GM19023 (cell line): Measurements from ENCODE around the gene IQSEC3.
"Not testable (repeated sequence)": the region's sequence is repeated elsewhere in the genome, so short reads cannot be mapped to it uniquely, and the experiment has no call there.

Experiments used
- ATAC-seq: cut with Tn5 transposase; IDR thresholded peaks from one replicate; pipeline ENCODE4 v1.9.1; 2021; ENCODE audit warnings: mild to moderate bottlenecking, moderate library complexity; ENCODE audit not compliant: unreplicated experiment

The IQSEC3 gene

DNA sequence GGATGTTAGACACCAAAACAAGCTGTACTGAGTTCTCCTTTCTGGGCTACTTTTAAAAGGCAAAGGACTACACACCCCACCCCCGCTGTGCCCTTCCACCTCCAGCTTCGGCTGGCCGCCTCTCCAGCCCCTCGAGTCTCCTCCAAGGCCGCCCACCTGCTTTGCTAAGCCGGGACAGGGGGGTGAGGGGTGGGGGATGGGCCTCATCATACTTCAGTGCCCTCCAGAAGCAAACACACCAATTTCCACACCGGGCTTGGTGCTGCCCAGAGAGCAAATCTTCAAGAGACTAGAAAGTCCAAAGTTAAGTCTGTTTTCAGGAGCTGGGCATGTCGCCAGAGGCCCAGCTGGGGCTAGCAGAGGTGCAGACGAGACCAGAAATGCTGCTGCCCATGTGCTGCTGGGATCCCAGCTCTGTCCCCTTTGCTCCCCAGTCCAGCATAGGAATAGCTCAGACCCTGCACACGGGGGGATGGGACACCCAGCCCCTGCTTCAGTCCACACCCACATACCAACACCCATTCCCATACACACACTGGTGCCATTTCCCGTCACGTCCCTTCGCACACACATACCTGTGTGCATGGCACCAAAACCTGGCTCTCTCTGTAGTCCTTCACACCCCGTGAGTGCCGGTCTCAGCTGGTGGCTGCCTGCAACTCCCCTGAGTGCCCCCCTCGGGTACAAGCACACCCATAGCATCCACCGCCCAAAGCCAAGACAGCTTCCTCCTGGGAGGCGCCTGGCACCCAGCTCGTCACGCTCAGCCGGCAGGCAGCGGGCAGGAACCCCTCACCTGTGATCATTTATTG lies 146.4 kb downstream of the IQSEC3 start:
- no peak for ATAC-seq

DNA sequence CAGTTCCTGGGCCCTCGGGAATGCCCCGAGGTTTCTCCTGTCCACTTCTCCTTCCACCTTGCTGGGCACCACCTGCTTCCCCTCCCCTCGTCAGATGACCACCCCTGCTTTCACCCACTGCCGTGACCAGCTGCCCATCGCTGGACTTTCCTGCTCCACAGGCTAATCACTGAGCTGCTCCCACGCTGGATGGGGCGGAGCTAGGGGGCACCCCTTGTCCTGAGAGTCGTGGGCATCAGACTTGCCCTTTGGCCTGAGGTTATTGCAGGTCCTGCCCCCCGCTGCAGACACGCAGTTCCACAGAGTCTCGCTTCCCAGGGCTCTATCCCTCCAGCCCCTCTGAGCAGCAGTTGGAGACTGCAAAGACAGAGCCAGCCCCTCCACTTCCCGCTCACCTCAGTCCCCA lies 147.0 kb downstream of the IQSEC3 start:
- ATAC-seq, result no peak

- ATAC-seq, result no peak
Observed at GRCh38 chr12:214003-214741, 147.6 kb downstream of the IQSEC3 start, which contains the start of gene SLC6A12. TSS of gene SLC6A12 (minus strand) at chr12:214157. CDS start at chr12:209986, 4,171 bp downstream.

- no peak for ATAC-seq
Observed at GRCh38 chr12:215116-215515, 148.5 kb downstream of the IQSEC3 start.

DNA sequence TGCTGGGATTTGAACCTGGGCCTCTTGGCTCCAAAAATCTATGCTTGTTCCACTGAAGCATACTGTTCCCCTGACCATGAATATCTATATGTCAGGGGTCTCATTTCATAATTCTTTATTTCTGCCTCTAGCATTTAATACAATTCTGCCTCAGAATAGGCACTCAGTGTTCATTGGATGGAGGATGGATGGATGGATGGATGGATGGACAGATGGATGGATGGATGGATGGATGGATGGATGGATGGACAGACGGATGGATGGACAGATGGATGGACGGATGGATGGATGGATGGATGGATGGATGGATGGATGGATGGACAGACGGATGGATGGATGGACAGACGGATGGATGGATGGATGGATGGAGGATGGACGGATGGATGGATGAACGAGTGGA lies 150.5 kb downstream of the IQSEC3 start:
- not testable (repeated sequence) for ATAC-seq

GRCh38 chr12:218221-218620 lies 151.7 kb downstream of the IQSEC3 start:
- ATAC-seq, result no peak

GRCh38 chr12:218728-219590 lies 152.4 kb downstream of the IQSEC3 start:
- no peak for ATAC-seq

DNA sequence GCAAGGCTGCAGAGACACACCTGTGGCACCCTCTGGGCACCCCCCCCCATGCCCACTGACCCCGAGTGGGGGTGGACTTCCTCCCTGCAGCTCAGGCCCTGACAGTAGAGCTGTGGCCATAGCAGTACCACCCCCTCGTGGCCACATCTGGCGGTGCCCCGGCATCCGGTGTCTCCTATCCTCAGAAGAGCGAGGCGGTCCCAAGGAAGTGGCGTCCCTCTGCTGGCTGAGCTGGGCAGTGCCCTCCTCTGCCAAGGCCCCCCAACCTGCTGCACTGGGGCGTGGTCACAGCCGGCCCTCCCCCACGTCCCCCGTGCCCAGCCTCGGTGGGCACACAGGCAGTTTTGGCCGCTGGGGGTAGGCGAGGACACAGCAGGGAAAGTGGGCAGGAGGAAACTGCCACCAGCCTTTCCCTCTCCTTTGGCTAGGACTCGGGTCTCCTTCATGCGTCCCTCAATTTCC lies 153.4 kb downstream of the IQSEC3 start:
- peak; percentile 62 for ATAC-seq

GRCh38 chr12:220491-220890 lies 153.9 kb downstream of the IQSEC3 start:
- ATAC-seq, result no peak

GRCh38 chr12:220946-221550 lies 154.5 kb downstream of the IQSEC3 start:
- ATAC-seq, result no peak

GRCh38 chr12:221736-222135 lies 155.2 kb downstream of the IQSEC3 start:
- ATAC-seq, result no peak

- no peak for ATAC-seq
Observed at GRCh38 chr12:223841-224240, 157.3 kb downstream of the IQSEC3 start.

DNA sequence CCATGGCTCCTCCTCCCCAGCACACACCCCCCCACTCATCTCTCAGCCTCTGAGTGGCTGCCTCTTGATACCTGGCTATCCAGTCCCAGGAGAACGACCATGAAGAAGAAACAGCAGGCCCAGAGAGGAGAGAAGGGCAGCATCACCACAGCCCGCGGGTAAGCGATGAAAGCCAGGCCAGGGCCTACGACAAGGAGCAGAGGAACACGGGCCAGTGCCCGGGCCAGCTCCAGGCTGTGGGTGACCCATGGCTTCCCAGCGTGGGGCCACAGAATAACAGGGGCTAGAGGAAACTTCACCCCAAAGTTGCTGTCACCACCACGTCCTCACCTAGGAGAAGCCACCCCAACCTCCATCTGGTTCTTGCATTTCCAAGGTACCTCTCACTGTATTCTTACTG lies 157.8 kb downstream of the IQSEC3 start:
- no peak for ATAC-seq

DNA sequence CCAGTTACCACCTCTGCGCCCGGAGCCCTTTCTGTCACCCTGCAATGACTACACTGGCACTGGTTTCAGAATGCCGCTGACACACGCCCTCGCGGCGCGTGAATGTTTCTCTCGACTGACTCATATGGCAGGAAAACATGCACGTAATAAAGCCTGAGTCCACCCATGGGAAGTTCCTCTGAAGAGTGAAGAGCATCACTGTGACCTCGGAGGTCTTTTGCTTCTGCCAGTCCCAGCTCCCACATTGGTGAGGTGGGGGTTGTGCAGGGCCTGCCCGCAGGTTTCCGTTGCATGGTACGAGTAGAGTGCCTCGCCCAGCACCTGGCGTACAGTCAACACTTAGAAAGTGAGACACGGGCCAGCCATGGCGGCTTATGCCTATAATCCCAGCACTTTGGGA lies 158.4 kb downstream of the IQSEC3 start:
- no peak for ATAC-seq

DNA sequence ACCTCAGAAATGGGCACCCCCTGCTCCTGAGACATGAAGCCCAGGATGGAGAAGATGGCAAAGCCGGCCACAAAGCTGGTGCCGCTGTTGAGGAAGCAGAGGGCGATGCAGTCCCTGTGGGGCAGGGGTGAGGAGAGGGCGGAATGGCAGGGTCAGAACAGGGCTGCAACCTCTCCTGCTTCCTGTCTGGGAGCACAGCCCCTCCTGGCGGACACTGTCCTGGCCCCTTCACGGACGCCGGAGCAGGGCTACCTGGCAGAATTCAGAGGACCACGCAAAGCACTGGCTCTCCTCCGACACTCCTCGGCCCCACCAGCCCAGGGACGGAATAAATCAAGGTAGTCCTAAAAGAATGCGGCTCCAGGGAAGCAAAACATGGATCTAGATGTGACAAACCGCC lies 159.8 kb downstream of the IQSEC3 start:
- ATAC-seq, result no peak

DNA sequence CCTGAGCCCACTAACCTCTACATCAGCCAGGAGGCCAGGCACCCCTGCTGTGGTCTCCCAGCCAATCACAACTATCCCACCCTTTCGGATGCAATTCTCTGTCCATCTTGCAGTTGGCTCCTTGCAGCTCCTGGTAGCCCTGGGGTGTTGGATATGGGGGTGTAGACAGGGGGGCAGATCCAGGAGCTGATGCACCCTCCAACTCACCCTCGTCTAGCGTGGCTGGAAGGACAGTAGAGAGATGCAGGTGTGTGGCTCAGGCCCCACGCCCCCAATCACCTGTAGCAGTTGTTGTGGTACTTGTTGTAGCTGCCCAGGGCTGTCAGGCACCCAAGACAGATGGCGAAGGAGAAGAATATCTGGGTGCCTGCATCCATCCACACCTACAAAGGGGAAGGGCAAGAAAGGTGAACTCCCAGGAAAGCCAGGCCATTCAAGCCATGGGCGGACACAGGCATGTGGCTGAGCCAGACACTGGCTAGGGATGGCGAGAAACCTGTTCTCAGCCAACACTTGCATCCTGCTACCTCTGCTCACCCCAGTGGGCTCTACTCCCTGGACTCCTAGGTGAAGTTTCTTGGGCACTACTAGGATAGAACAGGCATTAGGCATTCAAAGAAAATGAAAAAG lies 160.8 kb downstream of the IQSEC3 start:
- no peak for ATAC-seq
